Left ventricle myocardium superior (tissue), 1 donor: ENCODE data around the gene AARS1. TPM values are rescaled to one million over a fixed set of nuclear protein-coding genes. Genes with fewer than 3 reads are reported as not detected.
"Not testable (repeated sequence)": the region's sequence is repeated elsewhere in the genome, so short reads cannot be mapped to it uniquely, and the experiment has no call there.

Experiments
- ATAC-seq: fragments of 200-7000 bp; cut with Tn5 transposase; one replicate; pipeline ENCODE4 v1.9.1; 2020; ENCODE audit warnings: mild to moderate bottlenecking, moderate library complexity
- DNase-seq: peaks from one replicate; pipeline ENCODE4 v3.0.0-alpha.2; 2020
- intact Hi-C: fragments of 100-400 bp; cut with micrococcal nuclease; formaldehyde crosslinking; loops from one replicate; pipeline ENCODE4 v1.11.0; 2022
- total RNA-seq: library from RNA; stranded (reverse); fragmentation: NEBNext Ultra II Directional; extraction: Animal tissue kit (Norgen Biotek cat#: 25700); gene quantifications from one replicate; pipeline ENCODE4 v1.2.1, GENCODE V29; 2021
- donor health status: DM: no; HTN: yes; CAD: no; lungs with severe emphysema.

Gene AARS1
- total RNA-seq, 1 donor from 2014 or later = 62.2 TPM

- DNase-seq, intact Hi-C loops, ATAC-seq: not testable (repeated sequence)
Measured at GRCh38 chr16:70287304-70287971, 1.9 kb downstream of the AARS1 start.

DNA sequence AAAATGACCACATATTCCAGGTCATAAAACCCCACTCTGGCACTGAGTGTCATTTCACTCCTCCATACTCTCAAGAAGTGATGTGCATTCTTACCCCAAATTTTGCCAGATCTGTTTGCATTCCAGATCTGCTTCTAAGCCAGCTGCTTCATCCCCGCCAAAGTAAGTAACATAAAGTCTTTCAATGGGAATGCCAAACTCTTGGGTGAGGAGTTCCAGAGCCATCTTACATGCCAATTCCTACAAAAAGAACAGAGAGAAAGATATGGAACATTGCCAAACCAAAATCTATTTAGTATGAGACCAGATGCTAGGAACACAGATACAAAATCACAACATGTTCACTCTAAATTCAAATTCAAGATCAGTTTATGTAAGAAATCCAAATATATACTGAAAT lies 12.9 kb downstream of the AARS1 start:
- ATAC-seq (no peak), DNase-seq (no peak)
- intact Hi-C loops = no loop called here

DNA sequence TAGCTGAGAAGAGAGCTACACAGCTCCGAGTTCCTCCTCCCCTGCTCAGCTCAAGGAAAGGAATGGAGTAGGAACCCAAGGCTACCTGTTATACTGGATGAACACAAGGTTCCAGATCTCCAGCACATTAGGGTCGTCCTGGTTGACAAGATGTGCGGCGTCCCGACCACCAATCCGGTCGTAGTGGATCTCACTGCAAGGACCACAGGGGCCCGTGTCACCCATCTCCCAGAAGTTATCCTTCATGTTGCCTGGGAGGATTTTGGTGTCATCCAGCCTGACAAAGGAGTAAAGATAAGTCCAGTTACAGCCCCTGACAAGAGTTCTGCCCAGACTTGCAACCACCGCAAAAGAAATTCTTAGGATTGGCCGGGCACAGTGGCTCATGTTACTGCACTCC lies 17.6 kb downstream of the AARS1 start:
- intact Hi-C loops = no loop called here
- DNase-seq (no peak), ATAC-seq (no peak)

DNA sequence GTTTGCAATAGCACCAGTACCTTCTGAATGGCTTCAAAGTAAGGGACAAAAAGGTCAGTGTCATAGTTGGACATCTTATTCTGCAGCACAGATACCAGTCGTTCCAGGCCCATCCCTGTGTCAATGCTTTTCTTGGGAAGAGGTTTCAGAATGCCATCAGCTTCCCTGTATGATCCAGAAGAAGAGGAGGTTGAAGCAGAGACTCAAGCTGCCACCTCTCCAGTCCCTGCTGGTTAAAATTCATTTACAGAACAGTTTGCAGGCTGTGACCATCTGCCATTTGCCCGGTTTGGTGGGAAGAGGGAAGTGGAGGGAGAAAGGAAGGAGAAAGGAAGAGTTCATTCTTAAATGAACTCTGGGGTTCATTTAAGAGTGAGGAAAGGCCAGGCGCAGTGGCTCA lies 19.1 kb downstream of the AARS1 start:
- intact Hi-C loops = no loop called here
- DNase-seq (no peak), ATAC-seq (no peak)

DNA sequence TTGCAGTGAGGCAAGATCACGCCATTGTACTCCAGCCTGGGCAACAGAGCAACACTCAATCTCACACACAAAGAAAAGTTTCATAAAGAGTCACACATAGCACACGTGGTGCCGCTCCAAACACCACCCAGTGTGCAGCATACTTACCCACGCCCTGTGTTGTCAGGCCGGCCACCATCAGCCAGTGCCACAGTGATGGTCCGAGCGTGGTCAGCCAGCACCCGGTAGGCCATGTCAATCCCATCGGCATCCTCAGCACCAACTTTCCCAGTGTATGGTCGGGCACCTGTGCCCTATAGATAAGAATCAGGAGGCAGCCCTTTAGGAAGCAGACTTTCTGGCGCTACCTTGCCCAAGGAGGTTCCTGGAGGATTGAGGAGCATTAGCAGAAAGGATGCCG lies 19.8 kb downstream of the AARS1 start:
- intact Hi-C loops = no loop called here
- no peak for DNase-seq
- no peak for ATAC-seq

DNA sequence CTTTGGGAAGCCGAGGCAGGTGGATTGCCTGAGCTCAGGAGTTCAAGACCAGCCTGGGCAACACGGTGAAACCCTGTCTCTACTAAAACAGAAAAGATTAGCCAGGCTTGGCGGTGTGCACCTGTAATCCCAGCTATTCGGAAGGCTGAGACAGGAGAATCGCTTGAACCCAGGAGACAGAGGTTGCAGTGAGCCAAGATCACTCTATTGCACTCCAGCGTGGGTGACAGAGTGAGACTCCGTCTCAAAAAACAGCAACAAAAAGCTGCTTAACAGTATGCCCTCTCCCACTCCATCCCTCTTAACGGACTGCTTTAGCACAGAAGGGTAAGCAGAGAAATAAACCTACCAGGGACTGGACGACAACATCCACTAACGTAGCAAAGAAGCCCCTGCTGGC lies 21.4 kb downstream of the AARS1 start:
- DNase-seq, intact Hi-C loops, ATAC-seq: not testable (repeated sequence)

- no peak for ATAC-seq
- DNase-seq = no peak
- intact Hi-C loops = no loop called here
Measured at GRCh38 chr16:70267516-70267915, 21.8 kb downstream of the AARS1 start.

- intact Hi-C loops = not testable (repeated sequence)
Measured at GRCh38 chr16:70259903-70260302, 29.4 kb downstream of the AARS1 start.

DNA sequence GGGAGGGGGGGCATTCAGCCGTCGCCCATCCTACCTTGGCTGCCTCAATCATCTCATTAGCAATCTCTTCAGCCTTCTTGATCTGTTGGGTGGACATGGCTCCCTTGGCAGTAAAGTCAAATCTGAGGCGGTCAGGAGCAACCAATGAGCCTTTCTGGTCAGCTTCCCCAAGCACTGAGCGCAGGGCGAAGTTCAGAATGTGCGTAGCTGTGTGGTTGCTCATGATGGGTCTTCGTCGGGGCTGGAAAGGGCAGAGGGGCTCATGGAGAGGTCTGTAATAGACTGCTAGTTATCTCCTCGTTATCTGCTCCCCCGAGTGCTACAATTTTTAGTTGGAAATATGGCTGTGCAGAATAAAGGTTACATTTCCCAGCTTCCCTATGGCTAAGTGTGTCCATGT lies 30.4 kb downstream of the AARS1 start:
- no peak for ATAC-seq
- intact Hi-C loops = no loop called here
- DNase-seq = no peak

More at GRCh38 chr16:70259903-70260302, 29.4 kb downstream of the AARS1 start:
- DNase-seq, ATAC-seq: not testable (repeated sequence)

DNA sequence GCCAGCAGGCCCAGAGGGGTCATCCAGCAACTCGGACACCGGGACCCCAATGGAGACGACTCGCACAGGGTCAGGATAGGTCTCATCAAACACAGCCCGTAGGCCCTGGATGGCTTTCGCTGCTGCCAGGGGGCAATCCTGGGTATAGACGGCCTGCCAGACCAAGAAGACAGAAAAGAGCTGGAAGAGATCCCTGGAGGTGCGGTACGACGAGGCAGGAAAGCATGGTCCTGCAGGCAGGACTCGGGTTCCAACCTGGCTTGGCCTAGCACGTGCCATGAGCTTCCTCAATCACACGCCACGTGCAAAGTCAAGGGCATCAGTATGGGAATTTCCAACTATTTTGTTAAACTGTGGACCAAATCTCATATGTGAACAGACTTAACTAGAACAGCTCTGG lies 31.2 kb downstream of the AARS1 start:
- intact Hi-C loops = no loop called here

GRCh38 chr16:70257391-70257790 lies 31.9 kb downstream of the AARS1 start:
- intact Hi-C loops = no loop called here
- DNase-seq (no peak), ATAC-seq (no peak)

More for the DNA sequence above, 31.2 kb downstream of the AARS1 start:
- DNase-seq (no peak), ATAC-seq (no peak)

- DNase-seq (no peak), ATAC-seq (no peak)
- intact Hi-C loops = no loop called here
Measured at GRCh38 chr16:70255574-70255973, 33.7 kb downstream of the AARS1 start.

GRCh38 chr16:70254965-70255286 lies 34.4 kb downstream of the AARS1 start:
- no peak for DNase-seq
- no peak for ATAC-seq
- intact Hi-C loops = no loop called here

DNA sequence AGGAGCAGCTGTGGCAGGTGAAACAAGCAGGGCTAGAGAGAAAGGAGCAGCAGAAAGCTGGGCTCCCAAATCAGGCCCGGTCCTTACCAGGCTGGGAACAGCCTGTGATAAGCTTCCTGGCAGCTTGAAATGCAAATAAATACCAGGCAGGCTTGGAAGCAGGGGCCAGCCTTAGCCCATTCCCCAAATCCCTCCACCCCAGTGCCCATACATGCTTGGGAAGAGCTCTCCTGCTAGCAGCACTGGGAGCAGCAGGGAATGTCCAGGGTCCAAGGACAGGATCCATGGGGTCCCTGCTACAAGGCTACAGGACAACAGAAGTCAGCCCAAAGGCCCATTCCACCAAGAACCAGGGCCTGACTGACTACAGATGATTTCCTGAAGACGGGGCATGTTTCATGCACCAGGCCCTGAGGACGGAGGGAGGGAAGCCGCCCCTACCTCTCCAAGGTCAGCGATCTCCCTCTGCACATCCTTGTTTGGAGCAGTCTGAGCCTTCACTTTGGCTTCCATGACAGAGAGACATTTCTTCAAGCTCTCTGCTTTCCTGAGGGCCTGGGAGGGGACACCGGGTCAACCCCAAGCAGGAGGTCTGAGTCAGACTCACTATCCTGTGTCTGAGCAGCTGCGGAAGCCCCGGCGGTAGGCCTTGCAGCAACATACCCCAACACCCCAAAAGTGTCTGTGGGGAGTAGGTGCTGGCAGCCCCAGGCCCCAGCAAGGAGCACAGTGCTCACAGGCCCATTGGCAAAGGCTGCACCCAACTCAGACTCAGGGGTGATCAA lies 34.9 kb downstream of the AARS1 start:
- DNase-seq = no peak
- intact Hi-C loops = no loop called here
- ATAC-seq = no peak

DNA sequence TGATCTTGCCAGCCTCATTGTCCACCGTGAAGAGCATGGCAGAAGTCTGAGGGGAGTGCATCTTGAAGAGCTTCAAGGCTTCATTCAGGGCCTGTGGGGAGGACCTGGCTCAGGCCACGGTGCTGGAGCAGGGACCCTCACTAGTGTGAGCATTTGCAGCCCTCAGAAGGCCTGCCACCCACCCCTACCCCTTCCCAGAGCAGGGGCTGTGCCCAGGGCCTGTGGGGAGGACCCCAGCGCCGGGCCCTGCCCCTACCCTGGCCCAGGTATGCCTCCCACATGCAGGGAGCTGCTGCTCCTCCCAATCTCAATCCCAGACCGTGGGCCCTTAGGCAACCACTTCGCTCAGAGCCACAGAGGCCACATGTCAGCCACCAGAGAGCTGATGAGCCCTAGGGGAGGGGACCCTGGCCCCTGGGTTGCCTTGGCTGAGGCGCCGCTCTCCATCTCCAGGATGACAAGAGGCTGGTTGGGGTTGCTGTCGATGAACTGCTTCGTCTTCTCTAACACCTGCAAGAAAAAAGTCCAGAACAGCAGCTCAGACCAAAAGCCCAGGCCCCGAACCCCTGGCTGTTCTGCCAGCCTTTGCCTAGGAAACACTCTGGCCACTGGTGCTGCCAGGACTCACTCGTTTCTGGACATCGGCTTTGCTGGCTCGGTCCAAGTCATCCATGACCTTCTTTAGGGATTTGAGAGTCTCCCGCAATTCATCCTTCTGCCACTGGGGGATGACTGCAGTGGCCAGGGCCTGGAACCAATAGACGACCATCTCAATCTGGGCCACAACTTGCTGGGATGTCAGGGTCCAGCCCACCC lies 35.8 kb downstream of the AARS1 start:
- intact Hi-C loops = no loop called here
- DNase-seq = no peak
- ATAC-seq = no peak

GRCh38 chr16:70252355-70252988 lies 36.8 kb downstream of the AARS1 start:
- ATAC-seq (no peak), DNase-seq (peak; percentile 36)
- intact Hi-C loops = no loop called here

- intact Hi-C loops = no loop called here
- peak; percentile 96 for ATAC-seq
- peak; percentile 94 for DNase-seq
Measured at GRCh38 chr16:70251629-70252354, 37.5 kb downstream of the AARS1 start, which contains the start of gene EXOSC6. Gene EXOSC6, minus strand, starts transcription at chr16:70251940. Its CDS starts 40 bp downstream, at chr16:70251900.

GRCh38 chr16:70250748-70251628 lies 38.3 kb downstream of the AARS1 start:
- ATAC-seq (peak; percentile 58), DNase-seq (peak; percentile 58)
- intact Hi-C loops = no loop called here
